Kasumi-1 (cell line): ENCODE data around the gene APCDD1.
A peak's percentile ranks its signal among the peaks of the same experiment; 100 is the strongest.
"Not testable (repeated sequence)": the region's sequence is repeated elsewhere in the genome, so short reads cannot be mapped to it uniquely, and the experiment has no call there.

ENCODE experiments used
- DNase-seq, 2 experiments: peaks; one replicate each; lab custom pipeline; 2025; lab: John Stamatoyannopoulos, UW

APCDD1 gene

GRCh38 chr18:10526561-10526949 lies 72.1 kb downstream of the APCDD1 start:
- peak; percentile 2 to 34 for DNase-seq

- DNase-seq: no peak
Measured at GRCh38 chr18:10528439-10528838, 74.0 kb downstream of the APCDD1 start.

GRCh38 chr18:10530002-10530401 lies 75.6 kb downstream of the APCDD1 start:
- DNase-seq: no peak

DNA sequence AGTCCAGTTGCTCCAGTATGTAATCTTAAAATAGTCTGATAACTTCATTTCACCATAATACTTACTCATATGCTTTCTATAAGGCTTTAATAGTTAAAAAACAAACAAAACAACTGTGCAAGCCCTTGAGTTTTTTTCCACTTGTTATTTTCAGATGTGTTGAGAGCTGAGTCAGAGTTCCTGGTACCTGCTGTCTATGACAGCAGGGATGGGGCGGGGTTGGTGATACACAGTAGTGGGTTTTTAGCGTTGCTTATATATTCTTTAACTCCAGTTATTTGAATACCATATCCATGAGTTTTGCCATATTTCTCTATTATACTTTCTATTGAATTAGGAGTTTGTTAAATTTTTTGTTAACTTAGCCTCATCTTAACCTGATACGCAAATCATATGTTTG lies 76.4 kb downstream of the APCDD1 start:
- DNase-seq: no peak

- no peak for DNase-seq
Measured at GRCh38 chr18:10533111-10533510, 78.7 kb downstream of the APCDD1 start.

DNA sequence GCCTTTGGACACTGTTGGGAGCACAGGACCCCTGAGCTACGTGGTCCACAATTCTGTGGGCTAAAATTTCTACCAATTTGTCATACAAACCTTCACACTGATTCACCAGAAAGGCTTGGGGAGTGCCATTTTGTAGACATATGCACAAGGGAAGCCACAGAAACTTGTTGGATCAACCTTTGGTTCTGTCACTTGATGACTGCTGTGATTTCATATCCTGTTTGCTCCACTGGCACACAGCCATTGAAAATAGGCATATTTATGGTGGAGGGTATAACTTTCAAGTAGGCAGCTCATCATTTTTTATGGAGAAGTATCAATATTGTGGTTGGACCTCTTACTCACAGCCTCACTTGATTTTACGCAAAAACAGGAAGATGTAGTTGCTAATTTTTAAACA lies 81.8 kb downstream of the APCDD1 start:
- no peak for DNase-seq

GRCh38 chr18:10537765-10538164 lies 83.3 kb downstream of the APCDD1 start:
- DNase-seq: no peak

DNA sequence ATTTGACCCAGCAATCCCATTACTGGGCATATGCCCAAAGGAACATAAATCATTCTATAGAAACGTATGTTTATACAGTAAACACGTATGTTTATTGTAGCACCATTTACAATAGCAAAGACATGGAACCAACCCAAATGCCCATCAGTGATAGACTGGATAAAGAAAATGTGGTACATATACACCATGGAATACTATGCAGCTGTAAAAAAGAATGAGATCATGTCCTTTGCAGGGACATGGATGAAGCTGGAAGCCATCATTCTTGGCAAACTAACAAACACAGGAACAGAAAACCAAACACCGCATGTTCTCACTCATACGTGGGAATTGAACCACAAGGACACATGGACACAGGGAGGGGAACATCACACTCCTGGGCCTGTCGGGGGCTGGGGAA lies 84.7 kb downstream of the APCDD1 start:
- DNase-seq: not testable (repeated sequence)
